ENCODE results near the gene GSK3A. TPM values are rescaled to one million over a fixed set of nuclear protein-coding genes. Genes with fewer than 3 reads are reported as not detected.
A peak's percentile ranks its signal among the peaks of the same experiment; 100 is the strongest.

GSK3A gene
- total and polyA plus RNA-seq, 9 of the 15 experiments (the other 6 are each of a cell fraction or from before 2014, with no cell fraction given) = 0.62 to 90.7 (median 33.3) TPM

GRCh38 chr19:42206871-42207755 lies 35.3 kb downstream of the GSK3A start (continued):
- TF ChIP-seq ZNF644 (tag; IDR thresholded peaks at IDR 0.05; ENCODE audit: low read depth) (no peak), ZNF512 (tag; IDR thresholded peaks at IDR 0.05) (no peak), JUND (IDR thresholded peaks at IDR 0.05; ENCODE audit: borderline replicate concordance, low read depth, low read length) (peak; percentile 87), JUND (tag; IDR thresholded peaks at IDR 0.05; ENCODE audit: borderline replicate concordance, low read depth, low read length) (peak; percentile 48; the same call in 1 of the 3 replicates), E2F1 (CRISPR knock-in tag; IDR thresholded peaks at IDR 0.05) (no peak), TAL1 (IDR thresholded peaks at IDR 0.05) (no peak), AFF4 (CRISPR knock-in tag; IDR thresholded peaks at IDR 0.05) (no peak), HMBOX1 (IDR thresholded peaks at IDR 0.05) (peak; percentile 73), HEY1 (CRISPR knock-in tag; IDR thresholded peaks at IDR 0.05; ENCODE audit: borderline replicate concordance) (no peak), HCFC1 (IDR thresholded peaks at IDR 0.05; ENCODE audit: low read depth, low read length) (no peak)
